GM18909 (cell line): ENCODE results near the gene LRIT3.
A peak's percentile ranks its signal among the peaks of the same experiment; 100 is the strongest.

Experiments used
- ATAC-seq: cut with Tn5 transposase; IDR thresholded peaks from one replicate; pipeline ENCODE4 v1.9.1; 2021; ENCODE audit warnings: mild to moderate bottlenecking; ENCODE audit not compliant: unreplicated experiment, poor library complexity

LRIT3 gene

GRCh38 chr4:109847896-109848442 lies at the start of gene LRIT3:
Gene LRIT3 (plus strand): TSS chr4:109848107. CDS start chr4:109848202, 95 bp downstream.
- ATAC-seq, result no peak

- ATAC-seq, result no peak
Measured at GRCh38 chr4:109798866-109799265, 49.0 kb upstream of the LRIT3 start.

- ATAC-seq, result no peak
Measured at GRCh38 chr4:109801099-109801789, 46.7 kb upstream of the LRIT3 start.

- no peak for ATAC-seq
Measured at GRCh38 chr4:109801895-109802319, 46.0 kb upstream of the LRIT3 start, which contains the start of gene CFI. Gene CFI (minus strand): TSS chr4:109801999. CDS start chr4:109801971, 28 bp downstream.

- peak; percentile 77 for ATAC-seq
Measured at GRCh38 chr4:109803924-109804571, 43.9 kb upstream of the LRIT3 start.

GRCh38 chr4:109809655-109810054 lies 38.3 kb upstream of the LRIT3 start:
- ATAC-seq, result no peak

- ATAC-seq, result no peak
Measured at GRCh38 chr4:109810552-109811387, 37.1 kb upstream of the LRIT3 start.

- ATAC-seq, result no peak
Measured at GRCh38 chr4:109811707-109812106, 36.2 kb upstream of the LRIT3 start.

- ATAC-seq, result peak; percentile 100
Measured at GRCh38 chr4:109815151-109816081, 32.5 kb upstream of the LRIT3 start, which contains the start of gene GAR1. Gene GAR1 (plus strand): TSS chr4:109815762. CDS start chr4:109816165, 403 bp downstream.

- no peak for ATAC-seq
Measured at GRCh38 chr4:109816082-109816442, 31.8 kb upstream of the LRIT3 start.

- ATAC-seq, result no peak
Measured at GRCh38 chr4:109816894-109817293, 31.0 kb upstream of the LRIT3 start.

- no peak for ATAC-seq
Measured at GRCh38 chr4:109818268-109818667, 29.6 kb upstream of the LRIT3 start.

GRCh38 chr4:109820563-109820962 lies 27.3 kb upstream of the LRIT3 start:
- ATAC-seq, result no peak

- ATAC-seq, result no peak
Measured at GRCh38 chr4:109821185-109821584, 26.7 kb upstream of the LRIT3 start.

GRCh38 chr4:109826719-109827118 lies 21.2 kb upstream of the LRIT3 start:
- peak; percentile 79 for ATAC-seq

- no peak for ATAC-seq
Measured at GRCh38 chr4:109827672-109828071, 20.2 kb upstream of the LRIT3 start, which contains the start of gene RRH. Gene RRH (plus strand): TSS chr4:109827972. CDS start chr4:109828028, 56 bp downstream.

- ATAC-seq, result no peak
Measured at GRCh38 chr4:109833756-109834155, 14.2 kb upstream of the LRIT3 start.

GRCh38 chr4:109836985-109837384 lies 10.9 kb upstream of the LRIT3 start:
- ATAC-seq, result no peak

- ATAC-seq, result no peak
Measured at GRCh38 chr4:109846395-109847098, 1.4 kb upstream of the LRIT3 start.
